ENCODE data around the gene DDX10.

Gene DDX10

DNA sequence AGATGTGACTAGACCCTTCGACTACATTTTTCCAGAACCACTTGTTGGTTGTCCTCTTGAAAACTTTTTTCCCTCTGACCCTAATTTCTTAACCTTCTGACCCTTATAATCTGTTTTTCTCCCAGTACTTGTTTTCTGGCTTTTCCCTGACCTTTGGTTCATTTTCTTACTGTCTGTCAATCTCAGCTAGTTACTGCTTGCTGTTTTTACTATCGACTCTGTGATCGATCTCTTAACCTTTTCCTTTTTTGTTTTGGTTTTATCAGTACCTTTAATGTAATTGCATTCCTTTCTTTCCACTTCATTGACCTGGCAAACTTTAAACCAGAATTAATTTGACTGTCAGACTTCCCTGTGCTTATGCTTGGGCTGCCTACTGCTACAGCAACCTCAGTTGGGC is 92.8 kb downstream of the DDX10 start:
- Histone ChIP-seq H3K27ac (no peak overlapping the region), H3K4me3 (ENCODE audit: low read depth in 1 of 2, low read length in 1 of 2) (no peak overlapping the region), H3K4me1 (ENCODE audit: control insufficient read depth in 1 of 2, insufficient read depth in 1 of 2, low read depth in 1 of 2, low read length in 1 of 2) (no peaks in the 10 kb centered on the region), H3K27me3 (no peaks in the 10 kb centered on the region), H3K36me3 (no peaks in the 10 kb centered on the region), H3K9me3 (no peaks in the 10 kb centered on the region)
- TF ChIP-seq, protein P1, sequence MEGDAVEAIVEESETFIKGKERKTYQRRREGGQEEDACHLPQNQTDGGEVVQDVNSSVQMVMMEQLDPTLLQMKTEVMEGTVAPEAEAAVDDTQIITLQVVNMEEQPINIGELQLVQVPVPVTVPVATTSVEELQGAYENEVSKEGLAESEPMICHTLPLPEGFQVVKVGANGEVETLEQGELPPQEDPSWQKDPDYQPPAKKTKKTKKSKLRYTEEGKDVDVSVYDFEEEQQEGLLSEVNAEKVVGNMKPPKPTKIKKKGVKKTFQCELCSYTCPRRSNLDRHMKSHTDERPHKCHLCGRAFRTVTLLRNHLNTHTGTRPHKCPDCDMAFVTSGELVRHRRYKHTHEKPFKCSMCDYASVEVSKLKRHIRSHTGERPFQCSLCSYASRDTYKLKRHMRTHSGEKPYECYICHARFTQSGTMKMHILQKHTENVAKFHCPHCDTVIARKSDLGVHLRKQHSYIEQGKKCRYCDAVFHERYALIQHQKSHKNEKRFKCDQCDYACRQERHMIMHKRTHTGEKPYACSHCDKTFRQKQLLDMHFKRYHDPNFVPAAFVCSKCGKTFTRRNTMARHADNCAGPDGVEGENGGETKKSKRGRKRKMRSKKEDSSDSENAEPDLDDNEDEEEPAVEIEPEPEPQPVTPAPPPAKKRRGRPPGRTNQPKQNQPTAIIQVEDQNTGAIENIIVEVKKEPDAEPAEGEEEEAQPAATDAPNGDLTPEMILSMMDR (IDR thresholded peaks at IDR 0.05): no peak

DNA sequence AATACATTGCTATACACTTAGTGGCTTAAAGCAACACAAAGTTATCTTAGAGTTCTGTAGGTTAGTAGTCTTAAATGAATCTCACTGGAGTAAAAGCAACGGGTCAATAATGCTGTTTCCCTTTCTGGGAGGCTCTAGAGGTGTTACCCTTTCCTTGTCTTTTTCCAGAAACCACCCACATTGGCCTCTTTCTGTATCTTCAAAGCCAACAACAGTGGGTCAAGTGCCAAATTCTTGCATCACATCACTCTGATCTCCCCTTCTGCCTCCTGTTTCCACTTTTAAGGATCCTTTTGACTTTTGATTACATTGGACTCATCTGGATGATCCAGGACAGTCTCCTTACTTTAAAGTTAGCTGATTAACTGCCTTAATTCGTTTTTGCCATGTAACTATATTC is 93.6 kb downstream of the DDX10 start:
- Histone ChIP-seq H3K9me3 (no peaks in the 10 kb centered on the region), H3K27ac (no peak overlapping the region), H3K4me3 (ENCODE audit: low read depth in 1 of 2, low read length in 1 of 2) (no peak overlapping the region), H3K4me1 (ENCODE audit: control insufficient read depth in 1 of 2, insufficient read depth in 1 of 2, low read depth in 1 of 2, low read length in 1 of 2) (no peaks in the 10 kb centered on the region), H3K36me3 (no peaks in the 10 kb centered on the region), H3K27me3 (no peaks in the 10 kb centered on the region)
- TF ChIP-seq, protein P1 (IDR thresholded peaks at IDR 0.05): no peak

DNA sequence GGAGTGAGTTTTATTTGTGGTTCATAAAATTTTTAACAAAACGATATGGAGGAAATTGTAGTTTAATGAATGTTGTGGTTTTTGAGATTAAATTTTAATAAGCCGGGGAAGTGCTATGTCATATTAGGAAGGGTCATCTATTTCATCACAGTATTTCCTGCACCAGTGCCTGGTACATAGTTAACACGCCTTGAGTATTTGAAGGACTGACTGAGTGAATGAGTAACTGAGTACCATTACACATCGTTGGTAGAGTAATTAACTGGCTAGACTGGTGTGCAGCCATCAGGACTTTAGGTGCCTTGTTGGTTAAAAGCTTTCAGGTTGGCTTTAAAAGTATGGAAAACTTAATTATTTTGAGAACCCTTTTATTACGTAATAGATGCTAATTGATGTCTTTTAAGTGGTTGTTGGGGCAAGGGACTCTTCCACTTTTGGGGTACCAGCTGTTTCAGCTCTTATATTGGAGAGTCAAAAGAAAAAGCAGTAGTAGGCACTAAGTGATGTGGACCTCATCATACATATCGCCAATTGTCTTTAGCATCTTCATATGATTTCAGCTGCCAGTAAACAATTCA is 101.8 kb downstream of the DDX10 start:
- Histone ChIP-seq H3K9me3 (no peaks in the 10 kb centered on the region), H3K4me1 (ENCODE audit: control insufficient read depth in 1 of 2, insufficient read depth in 1 of 2, low read depth in 1 of 2, low read length in 1 of 2) (no peaks in the 10 kb centered on the region)
- TF ChIP-seq, protein P1 (IDR thresholded peaks at IDR 0.05): no peak

DNA sequence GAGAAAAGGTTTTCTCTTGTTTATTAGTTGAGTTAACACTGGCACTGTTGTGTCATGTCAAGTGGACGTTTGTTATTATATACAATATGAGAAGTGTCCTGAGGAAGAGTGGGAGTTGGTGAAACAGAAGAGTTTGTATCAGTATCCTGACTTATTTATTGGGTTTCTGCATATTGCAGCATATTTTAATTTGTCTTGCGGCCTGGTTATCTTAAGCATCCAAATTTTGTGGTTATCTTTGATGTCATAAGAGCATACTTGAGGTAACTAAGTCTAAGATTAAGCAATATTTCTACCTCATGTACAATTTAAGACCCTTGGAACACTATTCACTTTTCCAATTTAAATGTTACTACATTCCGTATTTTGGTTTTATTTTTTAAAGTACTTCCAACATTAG is 103.5 kb downstream of the DDX10 start:
- H3K9me3 ChIP-seq: no peaks in the 10 kb centered on the region
- no peaks in the 10 kb centered on the region for H3K36me3 ChIP-seq
- TF ChIP-seq, protein P1 (IDR thresholded peaks at IDR 0.05): no peak

More for the DNA sequence above, 101.8 kb downstream of the DDX10 start:
- Histone ChIP-seq H3K27ac (no peak overlapping the region), H3K4me3 (ENCODE audit: low read depth in 1 of 2, low read length in 1 of 2) (no peak overlapping the region), H3K36me3 (no peaks in the 10 kb centered on the region), H3K27me3 (no peaks in the 10 kb centered on the region)

DNA sequence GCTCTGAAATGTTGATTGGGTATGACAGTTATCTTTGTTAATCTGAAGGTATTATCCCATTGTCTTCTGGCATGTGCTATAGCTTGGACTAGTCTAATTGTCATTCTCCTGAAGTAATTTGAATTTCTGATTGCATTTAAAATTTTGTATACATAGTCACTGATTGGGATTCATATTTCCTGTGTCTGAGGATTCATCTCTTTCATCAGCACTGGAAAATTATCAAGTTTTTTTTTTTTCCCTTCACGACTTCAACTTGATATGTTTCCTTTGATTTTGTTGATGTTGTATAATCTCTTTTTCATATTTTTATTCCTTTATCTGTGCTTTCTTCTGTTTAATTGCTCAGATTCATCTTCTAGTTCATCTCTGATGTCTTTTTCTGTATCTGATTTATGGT is 104.1 kb downstream of the DDX10 start:
- Histone ChIP-seq H3K4me3 (ENCODE audit: low read depth in 1 of 2, low read length in 1 of 2) (no peak overlapping the region), H3K27me3 (no peaks in the 10 kb centered on the region), H3K27ac (no peak overlapping the region), H3K9me3 (no peaks in the 10 kb centered on the region), H3K36me3 (no peaks in the 10 kb centered on the region), H3K4me1 (ENCODE audit: control insufficient read depth in 1 of 2, insufficient read depth in 1 of 2, low read depth in 1 of 2, low read length in 1 of 2) (no peaks in the 10 kb centered on the region)
- TF ChIP-seq, protein P1 (IDR thresholded peaks at IDR 0.05): no peak

More for the DNA sequence above, 103.5 kb downstream of the DDX10 start:
- Histone ChIP-seq H3K27me3 (no peaks in the 10 kb centered on the region), H3K27ac (no peak overlapping the region), H3K4me1 (ENCODE audit: control insufficient read depth in 1 of 2, insufficient read depth in 1 of 2, low read depth in 1 of 2, low read length in 1 of 2) (no peaks in the 10 kb centered on the region), H3K4me3 (ENCODE audit: low read depth in 1 of 2, low read length in 1 of 2) (no peak overlapping the region)
